DMS114 treated with DMSO at 0.1 percent for 48 hours (cell line): Measurements from ENCODE around the gene SH3BP4.

ENCODE experiments used
- DNase-seq: peaks from one replicate; lab custom pipeline; 2025; ENCODE audit not compliant: unreplicated experiment; lab: John Stamatoyannopoulos, UW

The SH3BP4 gene

GRCh38 chr2:235032949-235033348, 81.1 kb downstream of the SH3BP4 start:
- DNase-seq = no peak

DNA sequence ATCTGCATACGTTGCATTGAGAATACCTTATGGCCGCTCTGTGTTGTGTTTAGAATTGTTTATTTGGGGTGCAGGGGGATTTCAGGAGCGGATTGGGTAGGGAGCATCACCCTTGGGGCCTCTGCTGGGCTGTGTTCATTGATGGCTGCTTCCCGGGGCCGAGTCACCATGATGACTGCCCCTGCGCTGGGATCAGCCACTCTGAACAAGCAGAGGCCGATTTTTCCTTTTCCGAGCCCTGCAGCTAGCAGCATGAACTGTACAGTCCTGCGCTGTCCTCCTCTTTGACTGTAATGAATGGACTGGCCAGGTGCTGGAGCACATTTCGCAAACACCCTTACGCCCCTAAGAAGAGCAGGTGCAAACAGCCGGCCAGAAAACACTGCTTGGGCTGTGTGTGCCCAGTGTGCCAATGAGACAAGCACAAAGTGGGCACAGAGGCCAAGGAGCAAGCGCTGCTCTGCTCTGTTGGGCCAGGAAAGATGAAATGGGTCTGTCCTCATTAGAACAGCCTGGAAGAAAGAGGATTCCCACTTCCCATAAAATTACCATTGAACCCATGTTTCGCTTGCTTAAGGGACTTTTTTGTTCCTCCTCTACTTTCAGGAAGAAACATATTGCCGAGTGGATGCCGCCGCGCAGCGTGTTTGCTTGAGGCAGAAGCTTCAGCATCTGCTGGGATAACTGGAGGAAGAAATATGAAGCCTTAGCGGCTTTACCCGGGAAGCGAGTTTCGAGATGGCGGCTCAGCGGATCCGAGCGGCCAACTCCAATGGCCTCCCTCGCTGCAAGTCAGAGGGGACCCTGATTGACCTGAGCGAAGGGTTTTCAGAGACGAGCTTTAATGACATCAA, 82.7 kb downstream of the SH3BP4 start:
- no peak for DNase-seq

- DNase-seq = no peak
Observed at GRCh38 chr2:235037604-235038166, 85.9 kb downstream of the SH3BP4 start.

DNA sequence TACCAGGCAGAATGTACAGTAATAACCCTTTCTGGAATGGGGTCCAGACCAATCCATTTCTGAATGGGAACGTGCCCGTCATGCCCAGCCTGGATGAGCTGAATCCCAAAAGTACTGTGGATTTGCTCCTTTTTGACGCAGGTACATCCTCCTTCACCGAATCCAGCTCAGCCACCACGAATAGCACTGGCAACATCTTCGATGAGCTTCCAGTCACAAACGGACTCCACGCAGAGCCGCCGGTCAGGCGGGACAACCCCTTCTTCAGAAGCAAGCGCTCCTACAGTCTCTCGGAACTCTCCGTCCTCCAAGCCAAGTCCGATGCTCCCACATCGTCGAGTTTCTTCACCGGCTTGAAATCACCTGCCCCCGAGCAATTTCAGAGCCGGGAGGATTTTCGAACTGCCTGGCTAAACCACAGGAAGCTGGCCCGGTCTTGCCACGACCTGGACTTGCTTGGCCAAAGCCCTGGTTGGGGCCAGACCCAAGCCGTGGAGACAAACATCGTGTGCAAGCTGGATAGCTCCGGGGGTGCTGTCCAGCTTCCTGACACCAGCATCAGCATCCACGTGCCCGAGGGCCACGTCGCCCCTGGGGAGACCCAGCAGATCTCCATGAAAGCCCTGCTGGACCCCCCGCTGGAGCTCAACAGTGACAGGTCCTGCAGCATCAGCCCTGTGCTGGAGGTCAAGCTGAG, 89.6 kb downstream of the SH3BP4 start:
- DNase-seq = no peak

DNA sequence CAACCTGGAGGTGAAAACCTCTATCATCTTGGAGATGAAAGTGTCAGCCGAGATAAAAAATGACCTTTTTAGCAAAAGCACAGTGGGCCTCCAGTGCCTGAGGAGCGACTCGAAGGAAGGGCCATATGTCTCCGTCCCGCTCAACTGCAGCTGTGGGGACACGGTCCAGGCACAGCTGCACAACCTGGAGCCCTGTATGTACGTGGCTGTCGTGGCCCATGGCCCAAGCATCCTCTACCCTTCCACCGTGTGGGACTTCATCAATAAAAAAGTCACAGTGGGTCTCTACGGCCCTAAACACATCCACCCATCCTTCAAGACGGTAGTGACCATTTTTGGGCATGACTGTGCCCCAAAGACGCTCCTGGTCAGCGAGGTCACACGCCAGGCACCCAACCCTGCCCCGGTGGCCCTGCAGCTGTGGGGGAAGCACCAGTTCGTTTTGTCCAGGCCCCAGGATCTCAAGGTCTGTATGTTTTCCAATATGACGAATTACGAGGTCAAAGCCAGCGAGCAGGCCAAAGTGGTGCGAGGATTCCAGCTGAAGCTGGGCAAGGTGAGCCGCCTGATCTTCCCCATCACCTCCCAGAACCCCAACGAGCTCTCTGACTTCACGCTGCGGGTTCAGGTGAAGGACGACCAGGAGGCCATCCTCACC, 90.2 kb downstream of the SH3BP4 start:
- DNase-seq = no peak

DNA sequence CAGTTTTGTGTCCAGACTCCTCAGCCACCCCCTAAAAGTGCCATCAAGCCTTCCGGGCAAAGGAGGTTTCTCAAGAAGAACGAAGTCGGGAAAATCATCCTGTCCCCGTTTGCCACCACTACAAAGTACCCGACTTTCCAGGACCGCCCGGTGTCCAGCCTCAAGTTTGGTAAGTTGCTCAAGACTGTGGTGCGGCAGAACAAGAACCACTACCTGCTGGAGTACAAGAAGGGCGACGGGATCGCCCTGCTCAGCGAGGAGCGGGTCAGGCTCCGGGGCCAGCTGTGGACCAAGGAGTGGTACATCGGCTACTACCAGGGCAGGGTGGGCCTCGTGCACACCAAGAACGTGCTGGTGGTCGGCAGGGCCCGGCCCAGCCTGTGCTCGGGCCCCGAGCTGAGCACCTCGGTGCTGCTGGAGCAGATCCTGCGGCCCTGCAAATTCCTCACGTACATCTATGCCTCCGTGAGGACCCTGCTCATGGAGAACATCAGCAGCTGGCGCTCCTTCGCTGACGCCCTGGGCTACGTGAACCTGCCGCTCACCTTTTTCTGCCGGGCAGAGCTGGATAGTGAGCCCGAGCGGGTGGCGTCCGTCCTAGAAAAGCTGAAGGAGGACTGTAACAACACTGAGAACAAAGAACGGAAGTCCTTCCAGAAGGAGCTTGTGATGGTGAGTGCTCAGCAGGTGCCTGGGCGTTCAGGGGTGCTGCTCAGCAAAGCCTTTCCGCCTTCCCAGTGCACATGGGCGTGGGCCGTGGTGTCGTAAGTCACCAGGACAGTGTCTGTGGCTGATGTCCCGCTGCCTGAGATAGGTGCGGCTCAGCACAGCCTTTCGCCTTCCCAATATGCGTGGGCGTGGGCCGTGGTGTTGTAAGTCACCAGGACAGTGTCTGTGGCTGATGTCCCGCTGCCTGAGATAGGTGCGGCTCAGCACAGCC, 91.0 kb downstream of the SH3BP4 start:
- no peak for DNase-seq

DNA sequence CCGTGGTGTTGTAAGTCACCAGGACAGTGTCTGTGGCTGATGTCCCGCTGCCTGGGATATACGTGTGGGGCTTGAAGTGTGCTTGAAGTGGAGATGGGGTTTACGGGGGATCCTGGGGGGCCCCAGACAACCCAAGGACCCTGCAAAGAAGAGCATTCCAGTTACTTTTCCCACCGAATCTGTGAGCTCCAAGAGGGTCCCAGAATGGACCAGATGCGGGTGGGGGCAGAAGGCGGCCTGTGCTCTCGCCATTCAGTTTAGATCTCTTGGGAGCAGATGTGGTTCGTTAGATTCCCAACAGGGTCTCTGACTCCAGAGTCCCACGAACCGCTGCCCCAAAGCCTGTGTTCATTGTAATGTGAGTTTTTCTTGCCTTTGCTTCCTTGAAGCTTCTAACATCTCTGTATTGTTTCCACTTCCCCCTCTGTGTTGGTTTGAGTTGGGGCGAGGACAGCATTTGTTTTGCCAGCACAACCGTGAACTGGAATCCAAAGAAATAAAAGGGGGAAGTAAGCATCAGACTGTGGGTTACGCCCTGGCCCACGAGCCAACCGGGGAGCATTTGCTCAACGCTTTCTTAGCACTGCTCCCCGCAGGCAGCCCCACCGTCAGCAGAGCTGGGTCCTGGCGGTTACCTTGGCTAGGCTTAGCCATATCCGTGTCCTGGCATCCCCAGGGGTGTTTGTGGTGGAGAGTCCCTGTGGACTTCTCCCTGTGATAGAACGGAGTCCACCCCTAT, 92.1 kb downstream of the SH3BP4 start:
- DNase-seq = no peak

DNA sequence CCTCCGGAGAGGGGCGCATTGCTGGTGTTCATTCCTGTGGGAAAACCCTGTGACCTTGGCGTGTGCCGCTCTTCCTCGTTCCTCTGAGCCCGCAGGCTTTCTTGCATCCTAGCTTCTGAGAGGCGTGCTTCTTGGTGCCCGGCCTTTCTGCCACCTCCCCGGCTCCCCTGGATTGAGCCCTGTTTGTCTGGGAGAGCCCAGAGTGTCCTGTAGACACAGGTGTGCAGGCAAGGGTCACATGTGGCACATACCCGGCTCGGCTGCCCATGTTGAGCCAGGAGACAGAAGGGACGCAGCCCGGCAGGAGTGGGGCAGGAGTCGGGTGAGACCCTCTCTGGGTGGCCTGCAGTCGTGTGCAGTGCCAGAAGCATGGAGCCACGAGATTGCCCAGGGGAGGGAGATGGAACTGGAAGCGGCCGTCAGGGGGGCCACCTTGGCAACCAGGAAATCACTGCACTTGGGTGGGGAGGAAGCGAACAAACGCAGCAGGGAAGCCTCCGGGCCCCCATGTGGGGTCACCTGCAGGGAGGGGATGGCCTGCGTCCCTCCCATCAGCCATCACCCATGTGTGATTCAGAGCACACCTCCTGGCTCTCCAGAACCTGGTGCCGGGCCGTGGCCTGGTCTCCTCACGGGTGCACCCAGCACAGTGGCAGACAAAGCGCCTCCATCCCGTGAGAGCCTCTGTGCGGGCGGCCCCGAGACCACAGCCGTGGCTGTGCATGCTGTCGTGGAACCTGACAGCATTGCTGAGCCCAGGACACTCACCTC, 92.9 kb downstream of the SH3BP4 start:
- no peak for DNase-seq

GRCh38 chr2:235045336-235045972, 93.6 kb downstream of the SH3BP4 start:
- no peak for DNase-seq

- no peak for DNase-seq
Observed at GRCh38 chr2:235045973-235046343, 94.1 kb downstream of the SH3BP4 start.

- DNase-seq = no peak
Observed at GRCh38 chr2:235046589-235046988, 94.8 kb downstream of the SH3BP4 start.

DNA sequence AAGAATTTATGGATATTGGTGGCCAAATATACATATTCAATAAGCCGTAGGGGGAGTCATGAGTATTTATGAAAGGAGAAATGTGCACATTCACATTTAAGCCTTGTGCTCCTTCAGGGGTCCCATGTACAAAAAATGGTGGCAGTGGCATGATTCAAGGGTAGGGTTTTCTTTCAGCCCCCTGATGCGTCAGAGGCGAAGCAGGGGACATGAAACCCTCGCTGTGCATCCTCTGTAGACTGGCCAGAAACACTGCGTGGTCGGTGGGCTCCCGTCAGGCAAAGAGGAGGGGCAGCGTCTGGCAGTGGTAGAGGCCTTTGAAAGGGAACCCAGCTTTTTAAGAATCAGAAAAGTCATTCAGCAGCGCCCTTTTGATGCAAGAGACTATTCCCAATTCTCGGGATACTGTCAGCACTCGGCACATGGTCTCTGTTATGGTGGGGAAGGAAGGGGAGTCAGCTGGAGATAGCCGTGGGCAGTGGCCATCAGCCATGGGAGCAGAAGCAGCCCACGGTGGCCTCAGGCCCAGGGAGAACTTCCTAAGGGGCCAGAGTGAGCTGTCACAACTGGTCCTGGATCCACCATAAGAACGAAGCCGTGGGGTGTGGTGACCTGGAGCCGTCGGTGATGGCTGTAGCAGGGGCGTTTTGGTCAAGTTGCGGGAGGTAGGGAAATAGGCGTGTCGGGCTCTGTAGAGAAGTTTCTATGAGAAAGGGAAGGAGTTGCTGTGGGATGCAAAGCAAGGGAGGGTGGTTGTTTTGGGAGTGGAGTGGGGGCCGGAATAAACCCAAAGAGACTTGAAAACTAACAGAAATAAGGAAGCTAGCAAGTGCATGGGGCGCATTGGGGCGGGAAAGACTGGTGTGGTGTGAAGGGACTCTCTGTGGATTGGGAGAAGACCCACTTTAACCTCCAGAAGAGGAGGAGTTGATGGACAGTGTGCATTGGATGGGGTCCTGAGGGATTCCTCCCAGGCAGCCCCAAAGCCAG, 95.6 kb downstream of the SH3BP4 start:
- no peak for DNase-seq

- no peak for DNase-seq
Observed at GRCh38 chr2:235048549-235048948, 96.7 kb downstream of the SH3BP4 start.

DNA sequence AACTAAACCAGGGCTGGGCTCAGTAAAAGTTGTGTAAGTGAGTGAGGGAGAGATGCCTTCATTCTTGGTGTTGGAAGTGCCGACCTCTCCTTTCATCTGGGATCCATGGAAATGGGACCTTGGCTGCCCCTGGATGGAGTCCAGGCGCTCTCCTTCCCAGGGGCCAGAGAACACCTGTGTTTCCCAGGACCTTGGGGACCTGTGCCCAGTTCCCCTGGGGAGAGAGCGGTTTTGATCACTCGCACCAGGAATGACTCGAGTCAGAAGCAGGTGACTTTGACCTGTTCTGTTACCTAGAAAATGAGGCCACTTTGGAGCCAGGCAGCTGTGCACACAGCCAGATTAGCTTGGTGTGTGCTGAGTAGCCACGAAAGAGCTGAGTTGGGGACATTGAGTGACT, 97.3 kb downstream of the SH3BP4 start:
- DNase-seq = no peak

DNA sequence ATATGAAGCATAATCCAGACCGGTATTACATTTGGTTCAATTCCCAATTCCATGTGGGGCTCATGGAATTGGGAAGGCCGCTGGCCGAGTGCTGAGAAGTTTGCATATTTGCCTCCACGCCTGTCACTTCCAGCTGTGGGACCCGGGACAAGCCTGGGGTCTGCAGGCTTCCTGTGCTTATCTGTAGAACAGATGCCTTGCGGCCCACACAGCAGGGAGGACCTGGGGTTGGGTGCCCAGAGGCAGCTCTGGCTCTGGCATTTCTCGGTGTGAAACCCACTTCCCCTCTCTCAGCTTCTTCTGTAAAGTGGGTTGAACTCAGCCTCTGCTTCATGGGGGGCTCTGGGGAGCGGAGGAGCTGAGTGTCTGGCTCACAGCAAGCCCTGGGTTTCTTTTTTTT, 97.9 kb downstream of the SH3BP4 start:
- DNase-seq = no peak

GRCh38 chr2:235050980-235051351, 99.1 kb downstream of the SH3BP4 start:
- no peak for DNase-seq

DNA sequence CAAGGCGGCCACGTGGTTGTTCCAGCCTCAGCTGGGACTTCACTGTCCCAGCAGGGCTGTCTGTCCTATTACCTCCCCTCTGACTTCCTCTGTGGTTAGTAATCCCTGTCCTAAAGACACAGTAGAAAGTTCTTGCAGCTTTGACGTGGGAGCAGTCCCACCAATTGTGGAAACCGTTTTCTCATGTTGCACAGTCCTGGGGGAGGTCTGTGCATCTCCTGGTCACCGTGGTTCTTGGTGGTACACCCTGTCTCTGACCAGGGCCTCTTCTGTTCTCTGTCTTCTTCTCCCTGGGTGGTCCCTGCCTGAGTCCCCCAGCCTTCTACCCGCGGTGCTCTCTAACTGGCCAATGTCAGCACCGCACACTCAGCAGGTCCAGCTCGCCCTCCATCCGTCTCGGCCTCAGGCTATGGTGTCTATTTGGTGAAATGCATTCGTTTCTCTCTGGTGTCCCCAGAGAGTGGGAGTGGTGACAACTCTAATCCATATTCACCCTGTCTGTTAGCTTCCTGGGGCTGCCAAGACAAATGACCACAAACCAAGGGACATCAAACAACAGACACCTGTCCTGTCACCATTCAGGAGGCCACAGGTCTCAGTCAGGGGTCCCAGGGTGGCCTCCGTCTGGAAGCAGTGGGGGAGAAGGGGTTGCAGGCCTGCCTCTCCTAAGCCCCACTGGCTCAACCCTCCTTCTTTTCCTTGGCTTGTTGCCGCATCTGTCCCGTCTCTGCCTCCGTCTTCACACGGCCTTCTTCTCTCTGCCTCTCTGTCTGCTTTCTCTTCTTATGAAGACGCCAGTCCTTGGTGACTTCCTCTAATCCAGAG, 99.8 kb downstream of the SH3BP4 start:
- DNase-seq = no peak
